Fibroblast of gingiva (primary cell): Measurements from ENCODE around the gene ZFPM1.

Source experiments
- DNase-seq: peaks from one replicate; pipeline ENCODE4 v3.0.0-alpha.2; 2011; ENCODE audit warnings: low read depth

ZFPM1 gene

DNA sequence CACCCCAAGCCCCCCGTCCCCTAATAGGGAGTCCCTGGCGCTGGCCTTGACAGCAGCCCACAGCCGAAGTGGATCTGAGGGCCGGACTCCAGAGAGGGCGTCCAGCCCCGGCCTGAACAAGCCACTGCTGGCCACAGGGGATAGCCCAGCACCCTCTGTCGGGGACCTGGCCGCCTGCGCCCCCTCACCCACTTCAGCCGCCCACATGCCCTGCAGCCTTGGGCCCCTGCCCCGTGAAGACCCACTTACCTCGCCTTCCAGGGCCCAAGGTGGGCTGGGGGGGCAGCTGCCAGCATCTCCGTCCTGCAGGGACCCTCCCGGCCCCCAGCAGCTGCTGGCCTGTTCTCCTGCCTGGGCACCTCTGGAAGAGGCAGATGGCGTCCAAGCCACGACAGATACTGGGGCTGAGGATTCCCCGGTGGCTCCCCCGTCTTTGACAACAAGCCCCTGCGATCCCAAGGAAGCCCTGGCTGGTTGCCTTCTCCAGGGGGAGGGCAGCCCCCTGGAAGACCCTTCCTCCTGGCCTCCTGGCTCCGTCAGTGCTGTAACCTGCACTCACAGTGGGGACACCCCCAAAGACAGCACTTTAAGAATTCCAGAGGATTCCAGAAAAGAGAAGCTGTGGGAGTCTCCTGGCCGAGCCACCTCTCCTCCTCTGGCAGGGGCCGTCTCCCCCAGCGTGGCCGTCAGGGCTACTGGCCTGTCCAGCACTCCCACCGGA lies 19.3 kb upstream of the ZFPM1 start:
- no peak for DNase-seq

DNA sequence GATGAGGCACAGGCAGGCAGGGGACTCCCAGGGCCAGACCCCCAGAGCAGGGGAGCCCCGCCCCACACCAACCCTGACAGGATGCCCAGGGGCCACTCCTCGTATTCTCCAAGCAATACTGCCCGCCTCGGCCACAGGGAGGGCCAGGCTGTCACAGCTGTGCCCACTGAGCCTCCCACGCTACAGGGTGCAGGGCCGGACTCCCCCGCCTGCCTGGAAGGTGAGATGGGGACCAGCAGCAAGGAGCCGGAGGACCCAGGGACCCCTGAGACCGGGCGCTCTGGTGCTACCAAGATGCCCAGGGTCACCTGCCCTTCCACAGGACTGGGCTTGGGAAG lies 18.8 kb upstream of the ZFPM1 start:
- DNase-seq = no peak

DNA sequence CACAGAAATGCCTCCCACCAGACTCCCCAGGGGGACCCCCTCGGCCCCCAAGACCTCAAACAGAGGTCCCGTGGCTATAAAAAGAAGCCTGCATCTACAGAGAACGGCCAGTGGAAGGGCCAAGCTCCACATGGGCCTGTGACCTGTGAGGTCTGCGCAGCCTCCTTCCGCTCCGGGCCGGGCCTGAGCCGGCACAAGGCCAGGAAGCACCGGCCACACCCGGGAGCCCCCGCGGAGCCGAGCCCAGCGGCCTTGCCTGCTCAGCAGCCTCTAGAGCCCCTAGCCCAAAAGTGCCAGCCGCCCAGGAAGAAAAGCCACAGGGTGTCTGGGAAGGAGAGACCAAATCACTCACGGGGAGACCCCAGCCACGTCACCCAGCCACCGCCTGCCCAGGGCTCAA lies 18.3 kb upstream of the ZFPM1 start:
- DNase-seq = no peak

DNA sequence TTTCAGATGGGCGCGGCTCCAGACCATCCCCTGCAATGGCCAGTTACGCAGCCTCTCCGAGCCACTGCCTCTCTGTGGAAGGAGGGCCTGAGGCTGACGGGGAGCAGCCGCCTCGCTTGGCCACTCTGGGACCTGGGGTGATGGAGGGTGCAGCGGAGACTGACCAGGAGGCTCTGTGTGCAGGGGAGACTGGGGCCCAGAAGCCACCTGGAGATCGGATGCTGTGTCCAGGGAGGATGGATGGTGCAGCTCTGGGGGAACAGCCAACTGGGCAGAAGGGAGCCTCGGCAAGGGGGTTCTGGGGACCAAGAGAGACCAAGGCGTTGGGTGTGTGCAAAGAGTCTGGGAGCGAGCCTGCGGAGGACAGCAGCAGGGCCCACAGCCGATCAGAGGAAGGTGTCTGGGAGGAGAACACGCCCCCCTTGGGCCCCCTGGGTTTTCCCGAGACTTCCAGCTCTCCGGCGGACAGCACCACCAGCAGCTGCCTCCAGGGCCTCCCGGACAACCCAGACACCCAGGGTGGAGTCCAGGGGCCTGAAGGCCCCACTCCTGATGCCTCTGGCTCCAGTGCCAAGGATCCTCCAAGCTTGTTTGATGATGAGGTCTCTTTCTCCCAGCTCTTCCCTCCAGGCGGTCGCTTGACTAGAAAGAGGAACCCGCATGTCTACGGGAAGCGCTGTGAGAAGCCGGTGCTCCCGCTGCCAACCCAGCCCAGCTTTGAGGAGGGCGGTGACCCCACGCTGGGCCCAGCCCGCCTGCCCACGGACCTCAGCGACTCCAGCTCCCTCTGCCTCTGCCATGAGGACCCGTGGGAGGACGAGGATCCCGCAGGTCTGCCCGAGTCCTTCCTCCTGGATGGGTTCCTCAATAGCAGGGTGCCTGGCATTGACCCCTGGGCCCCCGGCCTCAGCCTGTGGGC lies 17.4 kb upstream of the ZFPM1 start:
- DNase-seq = no peak

DNA sequence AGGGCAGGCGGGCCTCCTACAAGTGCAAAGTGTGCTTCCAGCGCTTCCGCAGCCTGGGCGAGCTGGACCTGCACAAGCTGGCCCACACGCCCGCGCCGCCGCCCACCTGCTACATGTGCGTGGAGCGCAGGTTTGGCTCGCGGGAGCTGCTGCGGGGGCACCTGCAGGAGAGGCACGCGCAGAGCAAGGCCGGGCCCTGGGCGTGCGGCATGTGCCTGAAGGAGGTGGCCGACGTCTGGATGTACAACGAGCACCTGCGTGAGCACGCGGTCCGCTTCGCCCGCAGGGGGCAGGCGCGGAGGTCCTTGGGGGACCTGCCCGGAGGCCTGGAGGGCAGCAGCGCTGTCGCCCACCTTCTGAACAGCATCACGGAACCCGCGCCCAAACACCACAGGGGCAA lies 16.3 kb upstream of the ZFPM1 start:
- DNase-seq = no peak

DNA sequence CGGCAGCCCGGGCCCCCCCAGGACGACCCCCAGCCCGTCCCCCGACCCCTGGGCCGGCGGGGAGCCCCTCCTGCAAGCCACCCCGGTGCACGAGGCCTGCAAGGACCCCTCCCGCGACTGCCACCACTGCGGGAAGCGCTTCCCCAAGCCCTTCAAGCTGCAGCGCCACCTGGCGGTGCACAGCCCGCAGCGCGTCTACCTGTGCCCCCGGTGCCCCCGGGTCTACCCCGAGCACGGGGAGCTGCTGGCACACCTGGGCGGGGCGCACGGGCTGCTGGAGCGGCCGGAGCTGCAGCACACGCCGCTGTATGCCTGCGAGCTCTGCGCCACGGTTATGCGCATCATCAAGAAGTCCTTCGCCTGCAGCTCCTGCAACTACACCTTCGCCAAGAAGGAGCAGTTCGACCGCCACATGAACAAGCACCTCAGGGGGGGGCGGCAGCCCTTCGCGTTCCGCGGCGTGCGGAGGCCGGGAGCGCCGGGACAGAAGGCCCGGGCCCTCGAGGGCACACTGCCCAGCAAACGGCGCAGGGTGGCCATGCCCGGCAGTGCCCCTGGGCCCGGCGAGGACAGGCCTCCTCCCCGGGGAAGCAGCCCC lies 15.6 kb upstream of the ZFPM1 start:
- DNase-seq = no peak

DNA sequence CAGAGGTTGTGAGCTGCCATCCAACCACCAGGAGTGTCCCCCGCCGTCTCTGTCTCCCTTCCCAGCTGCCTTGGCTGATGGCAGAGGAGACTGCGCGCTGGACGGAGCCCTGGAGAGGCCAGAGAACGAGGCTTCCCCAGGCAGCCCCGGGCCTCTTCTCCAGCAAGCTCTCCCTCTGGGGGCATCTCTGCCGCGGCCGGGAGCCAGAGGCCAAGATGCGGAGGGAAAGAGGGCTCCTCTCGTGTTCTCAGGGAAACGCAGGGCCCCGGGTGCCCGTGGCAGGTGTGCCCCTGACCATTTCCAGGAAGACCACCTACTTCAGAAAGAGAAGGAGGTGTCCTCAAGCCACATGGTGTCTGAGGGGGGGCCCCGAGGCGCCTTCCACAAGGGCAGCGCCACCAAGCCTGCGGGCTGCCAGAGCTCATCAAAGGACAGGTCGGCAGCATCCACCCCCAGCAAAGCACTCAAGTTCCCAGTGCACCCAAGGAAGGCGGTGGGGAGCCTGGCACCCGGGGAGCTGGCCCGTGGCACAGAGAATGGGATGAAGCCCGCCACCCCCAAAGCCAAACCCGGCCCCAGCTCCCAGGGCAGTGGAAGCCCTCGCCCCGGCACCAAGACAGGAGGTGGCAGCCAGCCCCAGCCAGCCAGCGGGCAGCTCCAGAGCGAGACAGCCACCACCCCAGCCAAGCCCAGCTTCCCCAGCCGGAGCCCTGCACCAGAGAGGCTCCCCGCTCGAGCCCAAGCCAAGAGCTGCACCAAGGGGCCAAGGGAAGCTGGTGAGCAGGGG lies 14.8 kb upstream of the ZFPM1 start:
- DNase-seq = no peak

DNA sequence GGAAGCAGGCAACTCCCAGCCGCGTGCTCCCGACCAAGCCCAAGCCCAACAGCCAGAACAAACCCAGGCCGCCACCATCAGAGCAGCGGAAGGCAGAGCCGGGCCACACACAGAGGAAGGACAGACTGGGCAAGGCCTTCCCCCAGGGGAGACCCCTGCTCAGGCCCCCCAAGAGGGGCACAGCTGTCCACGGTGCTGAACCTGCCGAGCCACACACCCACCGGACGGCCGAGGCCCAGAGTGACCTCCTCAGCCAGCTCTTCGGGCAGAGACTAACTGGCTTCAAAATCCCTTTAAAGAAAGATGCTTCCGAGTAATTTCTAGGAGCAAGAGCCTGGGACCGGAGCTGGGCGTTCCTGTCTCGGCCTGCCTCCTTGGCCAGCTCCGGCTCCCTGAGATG lies 14.1 kb upstream of the ZFPM1 start:
- no peak for DNase-seq

DNA sequence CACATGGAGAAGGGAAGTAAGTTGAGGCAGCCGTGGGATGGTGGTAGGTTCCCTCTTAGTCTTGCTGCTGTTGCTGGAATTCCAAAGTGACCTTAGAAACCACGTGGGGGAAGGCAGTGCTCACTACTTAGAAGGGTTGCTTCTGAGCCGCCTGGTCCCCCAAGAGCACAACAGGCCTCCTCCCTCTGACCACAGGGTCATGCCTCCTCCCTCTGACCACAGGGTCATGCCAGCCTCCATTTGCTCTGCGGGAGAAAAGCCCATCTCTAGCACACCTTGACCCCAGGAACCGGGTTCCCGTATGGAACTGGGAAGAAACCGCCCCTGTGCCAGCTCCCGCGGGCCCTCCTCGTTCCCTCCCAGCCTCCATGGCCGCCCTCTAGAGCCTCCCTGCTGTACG lies 13.4 kb upstream of the ZFPM1 start:
- DNase-seq = no peak

DNA sequence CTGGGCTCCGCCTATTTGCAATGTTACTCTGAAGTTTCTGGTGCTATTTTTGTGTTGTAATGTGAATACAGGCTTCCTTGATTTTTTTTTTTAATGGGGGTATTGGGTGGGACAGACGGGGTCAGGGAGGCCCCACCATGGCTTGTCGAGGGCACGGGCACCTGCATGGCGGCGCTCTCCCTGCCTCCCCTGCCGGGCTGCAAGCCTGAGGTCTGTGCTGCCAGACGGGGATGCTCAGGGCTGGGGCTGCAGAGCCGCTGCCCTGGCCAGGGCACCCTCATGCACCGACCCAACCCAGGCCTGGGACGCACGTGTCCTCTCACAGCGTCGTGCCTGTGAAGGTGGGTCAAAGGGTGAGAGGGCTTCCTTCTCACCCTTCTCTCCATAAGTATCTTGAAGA lies 13.0 kb upstream of the ZFPM1 start:
- DNase-seq = no peak

DNA sequence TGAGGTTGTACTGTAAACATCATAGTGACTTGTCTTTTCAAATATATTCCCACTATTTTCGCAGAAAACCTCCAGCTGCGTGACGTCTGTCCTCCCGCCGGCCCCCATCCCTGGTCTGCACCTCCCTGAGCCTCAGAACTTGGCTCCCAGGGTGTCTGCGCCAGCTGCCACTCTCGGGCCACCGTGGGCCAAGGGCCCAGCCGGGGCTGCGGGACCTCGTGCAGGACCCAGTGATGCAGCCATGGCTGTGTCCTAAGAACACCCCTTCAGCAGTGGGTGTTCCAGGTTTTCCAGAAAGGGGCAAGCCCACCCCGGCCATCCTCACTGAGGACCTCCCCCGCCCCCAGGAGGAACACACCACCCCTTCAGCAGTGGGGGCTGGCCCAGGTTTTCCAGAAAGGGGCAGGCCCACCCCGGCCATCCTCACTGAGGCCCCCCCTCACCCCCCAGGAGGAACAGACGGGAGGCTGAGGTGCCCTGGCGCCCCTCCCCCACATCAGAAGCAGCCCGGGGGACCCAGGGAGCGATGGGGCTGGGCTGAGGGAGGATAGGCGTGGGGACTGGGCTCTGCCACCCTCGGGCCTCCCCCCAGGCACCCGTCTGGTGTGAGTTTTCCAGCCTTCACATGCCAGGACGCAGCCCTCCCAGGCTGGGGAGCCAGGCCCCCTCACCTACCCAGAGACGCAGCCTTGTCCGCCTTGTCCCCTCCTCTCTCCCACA lies 12.2 kb upstream of the ZFPM1 start:
- no peak for DNase-seq

DNA sequence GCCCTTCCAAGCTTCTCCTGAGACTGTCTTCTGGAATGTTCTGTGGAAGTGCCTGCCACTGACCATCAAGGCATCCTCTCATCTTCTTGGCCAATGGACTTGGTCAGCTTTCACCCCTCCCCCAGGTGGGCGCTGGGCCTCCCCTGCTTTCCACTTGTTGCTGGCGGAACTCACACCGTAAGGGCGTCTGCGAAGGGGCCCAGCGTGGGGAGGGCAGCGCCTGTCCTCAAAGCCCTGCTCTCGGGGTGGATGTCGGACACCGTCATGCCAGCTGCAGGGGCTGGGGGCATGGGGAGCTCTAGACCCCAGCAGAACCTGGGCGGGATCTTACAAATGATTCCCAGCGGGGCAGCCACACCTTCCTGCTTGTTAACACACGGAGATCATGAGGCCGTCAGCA lies 11.6 kb upstream of the ZFPM1 start:
- DNase-seq = no peak

DNA sequence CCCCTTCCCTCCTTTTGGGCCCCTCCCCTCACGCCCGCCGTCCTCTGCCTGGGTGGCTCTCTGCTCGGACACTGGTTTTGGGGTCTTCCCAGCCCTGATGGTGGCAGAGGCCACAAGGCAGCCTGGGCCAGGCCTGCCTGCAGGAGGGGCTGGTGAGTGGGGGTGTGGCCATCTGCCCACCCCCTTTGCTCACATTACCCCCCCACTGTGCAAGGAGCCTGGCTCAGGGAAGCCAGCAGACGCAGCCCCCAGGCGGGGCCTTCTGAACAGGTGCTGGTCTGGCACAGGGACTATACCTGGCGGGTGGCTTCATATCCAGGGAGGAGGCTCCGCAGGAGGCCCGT lies 10.7 kb upstream of the ZFPM1 start:
- DNase-seq = no peak

DNA sequence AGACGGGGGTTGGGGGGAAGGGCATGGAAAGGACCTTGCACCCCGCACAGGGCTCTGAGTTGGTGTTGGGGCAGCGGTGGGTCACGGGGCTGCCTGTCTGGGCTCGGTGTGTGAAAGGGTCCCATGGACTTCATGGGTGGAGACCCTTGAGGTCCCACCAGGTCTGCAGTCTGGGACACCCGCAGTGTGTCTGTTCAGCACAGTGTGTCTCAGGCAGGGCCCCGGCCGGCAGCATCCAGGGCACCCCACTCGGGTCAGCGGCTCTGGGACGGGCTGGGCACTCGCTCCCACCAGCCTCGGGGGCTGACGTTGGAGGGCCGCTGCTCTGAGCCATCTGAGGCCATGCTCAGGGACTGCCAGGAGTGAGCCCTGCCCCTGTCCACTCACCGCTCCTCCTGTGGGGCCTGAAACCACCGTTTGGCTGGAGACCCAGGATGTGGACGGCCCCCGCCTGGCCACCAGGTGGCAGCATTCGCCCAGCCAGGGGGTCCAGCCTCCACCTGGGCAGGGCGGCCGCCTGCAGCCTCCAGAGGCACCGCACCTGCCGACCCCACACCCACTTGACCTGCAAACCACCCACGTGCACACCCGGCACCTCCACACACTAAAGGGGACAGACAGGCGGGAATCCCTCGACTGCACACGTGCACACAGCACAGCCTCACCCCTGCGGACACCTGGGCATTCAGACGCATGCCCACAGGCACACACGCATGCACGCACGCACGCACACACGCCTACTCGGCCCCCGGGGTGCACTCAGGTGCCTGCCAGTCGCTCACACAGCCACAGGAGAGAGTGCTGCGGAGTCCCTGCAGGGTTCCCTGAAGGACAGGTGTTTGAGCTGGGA lies 10.1 kb upstream of the ZFPM1 start:
- DNase-seq = peak; percentile 34

DNA sequence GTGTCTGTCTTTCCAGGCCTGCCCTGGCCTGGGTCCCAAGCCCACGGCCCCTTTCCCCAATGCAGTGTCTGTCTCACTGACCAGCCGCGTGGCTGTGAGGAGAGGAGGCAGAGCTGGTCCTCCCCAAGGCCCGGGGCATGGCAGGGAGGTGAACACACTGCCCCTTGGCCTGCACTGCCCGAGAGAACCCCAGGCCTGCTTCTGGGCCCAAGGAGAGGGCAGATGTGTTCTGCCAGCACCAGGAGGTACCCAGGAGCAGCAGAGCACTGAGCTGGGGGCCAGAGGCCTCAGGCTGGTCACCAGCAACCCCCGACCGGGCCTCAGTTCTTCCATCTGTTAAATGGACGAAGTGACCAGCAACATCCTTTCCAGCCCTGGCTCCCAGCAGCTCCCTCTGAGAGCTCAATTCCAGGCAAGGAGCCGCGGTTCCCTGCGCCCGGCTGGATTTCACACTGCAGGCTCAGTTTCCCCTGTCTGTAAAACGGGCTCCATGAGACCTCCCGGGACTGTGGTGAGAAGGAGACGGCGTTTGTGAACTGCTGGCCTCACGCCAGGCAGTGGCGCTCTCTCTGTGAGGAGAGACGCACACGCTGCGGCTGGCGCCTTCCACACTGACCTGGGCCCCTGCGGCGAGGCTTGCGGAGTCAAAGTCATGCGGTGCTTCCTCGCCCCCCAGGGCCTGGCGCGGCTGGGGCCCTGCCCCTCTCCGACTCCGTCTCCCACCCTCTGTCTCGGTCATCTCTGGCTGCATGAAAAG lies 8.1 kb upstream of the ZFPM1 start:
- DNase-seq = no peak

DNA sequence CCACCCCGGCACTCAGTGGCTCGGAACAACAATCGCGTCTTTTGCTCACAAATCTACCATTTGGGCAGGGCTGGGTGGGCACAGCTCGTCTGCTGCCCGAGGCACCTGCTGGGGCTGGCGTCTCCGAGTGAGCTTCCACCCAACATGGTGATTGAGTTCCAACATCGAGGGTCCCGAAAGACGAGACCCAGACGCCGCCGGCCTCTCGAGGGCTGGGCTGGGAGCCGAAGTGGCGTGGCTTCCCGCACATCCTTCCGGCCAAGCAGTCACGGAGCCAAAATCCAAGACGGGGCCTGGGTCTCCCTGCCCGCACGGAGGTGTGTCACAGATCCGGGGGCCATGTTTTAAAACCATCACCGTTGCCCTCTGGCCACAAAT lies 7.5 kb upstream of the ZFPM1 start:
- DNase-seq = no peak

DNA sequence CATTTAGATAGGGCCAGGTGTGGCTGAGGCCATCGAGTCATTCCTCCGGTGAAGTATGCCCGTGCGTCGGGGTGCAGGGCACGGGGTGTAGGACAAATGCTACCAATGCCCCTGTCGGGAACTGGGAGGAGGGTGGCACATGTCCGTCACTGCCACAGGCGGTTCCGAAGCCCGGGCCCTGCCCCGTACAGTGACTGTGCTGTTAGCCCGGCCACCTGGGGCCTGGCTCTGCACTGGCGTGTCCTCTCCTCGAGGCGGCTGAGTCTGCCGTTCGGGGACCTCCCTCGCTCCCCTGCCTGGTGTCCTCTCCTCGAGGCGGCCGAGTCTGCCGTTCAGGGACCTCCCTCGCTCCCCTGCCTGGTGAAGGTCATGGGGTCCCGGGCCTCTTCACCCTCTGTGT lies 7.0 kb upstream of the ZFPM1 start:
- no peak for DNase-seq

DNA sequence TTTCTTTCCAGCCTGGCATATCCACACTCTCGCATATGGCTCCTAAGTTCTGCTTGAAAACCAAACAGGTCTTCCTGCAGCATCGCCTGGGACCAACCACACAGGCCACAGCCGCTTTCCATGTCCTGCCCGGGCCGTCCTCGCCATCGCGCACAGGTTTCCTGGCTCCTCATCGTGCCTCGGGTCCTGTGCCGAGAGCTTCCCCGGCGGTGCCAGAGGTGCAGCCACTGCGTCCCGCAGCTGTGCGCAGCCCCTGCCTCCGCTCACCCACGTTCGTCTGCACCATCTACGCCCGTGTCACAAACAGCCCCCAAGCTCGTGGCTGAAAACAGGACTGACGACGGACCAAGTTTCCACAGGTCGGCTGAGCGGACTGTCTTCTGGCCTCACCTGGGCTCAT lies 6.3 kb upstream of the ZFPM1 start:
- DNase-seq = no peak

DNA sequence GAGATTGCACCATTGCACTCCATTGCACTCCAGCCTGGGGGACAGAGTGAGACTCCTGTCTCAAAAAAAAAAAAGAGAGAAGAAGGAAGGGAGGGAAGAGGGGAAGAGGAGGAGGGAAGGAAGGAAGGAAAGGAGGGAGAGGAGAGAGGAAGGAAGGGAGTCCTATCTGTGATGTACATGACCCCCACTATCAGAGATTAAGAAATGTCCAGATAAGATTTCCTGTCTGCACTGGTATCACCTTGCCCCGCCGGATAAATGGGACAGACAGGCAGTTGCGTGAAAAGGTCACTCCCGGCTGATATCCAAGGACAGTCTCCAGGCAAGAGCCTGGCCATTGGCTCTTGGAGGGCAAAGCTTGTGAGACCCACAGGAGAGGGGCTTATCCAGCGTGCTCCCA lies 5.2 kb upstream of the ZFPM1 start:
- no peak for DNase-seq
